Liver (tissue), 3 donors: ENCODE results near the gene VWA3B.

Source experiments
- EGR1 ChIP-seq, 2 donors: IDR thresholded peaks; 2 replicates each; pipeline ENCODE4 v1.6.1; 2016 to 2018; ENCODE audit warnings: antibody characterized with exemption in 2 of 2, low read depth in 2 of 2
- FOXA1 ChIP-seq: IDR thresholded peaks from 2 replicates; pipeline ENCODE4 v1.6.1; 2016; ENCODE audit warnings: antibody characterized with exemption
- GABPA ChIP-seq, 2 donors: IDR thresholded peaks in 1 of 2; conservative IDR thresholded peaks in 1 of 2; 2 replicates each; pipeline ENCODE4 v1.6.1; 2016; ENCODE audit warnings: antibody characterized with exemption in 2 of 2, mild to moderate bottlenecking in 1 of 2, moderate library complexity in 1 of 2
- JUND ChIP-seq, 2 donors: IDR thresholded peaks; 2 replicates each; pipeline ENCODE4 v1.6.1; 2016; ENCODE audit warnings: antibody characterized with exemption in 2 of 2
- MAX ChIP-seq: IDR thresholded peaks from 2 replicates; pipeline ENCODE4 v1.6.1; 2016; ENCODE audit warnings: antibody characterized with exemption
- RAD21 ChIP-seq, 2 donors: IDR thresholded peaks; 2 replicates each; pipeline ENCODE4 v1.6.1; 2016; ENCODE audit warnings: antibody characterized with exemption in 2 of 2, mild to moderate bottlenecking in 2 of 2
- RXRA ChIP-seq, 2 donors: IDR thresholded peaks; 2 replicates each; pipeline ENCODE4 v1.6.1; 2017 to 2018; ENCODE audit warnings: antibody characterized with exemption in 2 of 2, mild to moderate bottlenecking in 1 of 2
- SP1 ChIP-seq: IDR thresholded peaks from 2 replicates; pipeline ENCODE4 v1.6.1; 2018; ENCODE audit warnings: antibody characterized with exemption, mild to moderate bottlenecking
- TAF1 ChIP-seq: conservative IDR thresholded peaks from 2 replicates; pipeline ENCODE4 v1.6.1; 2016; ENCODE audit warnings: antibody characterized with exemption, mild to moderate bottlenecking
- YY1 ChIP-seq: IDR thresholded peaks from 2 replicates; pipeline ENCODE4 v1.6.1; 2016; ENCODE audit warnings: antibody characterized with exemption, mild to moderate bottlenecking
- ZBTB33 ChIP-seq: IDR thresholded peaks from 2 replicates; pipeline ENCODE4 v1.6.1; 2016; ENCODE audit warnings: antibody characterized with exemption
- TF ChIP-seq, protein P1 (sequence below): fragments of 150-350 bp; IDR thresholded peaks from 2 replicates; pipeline ENCODE4 v1.5.1; 2017; ENCODE audit warnings: improper control_type of control experiment, low read depth, low read length; ENCODE audit not compliant: missing input control
- donor health status: healthy.
- donor health status: healthy.

GRCh38 chr2:98165516-98166071 lies 78.6 kb downstream of the VWA3B start:
- TF ChIP-seq RXRA (IDR thresholded peaks at IDR 0.05): no peak
- TF ChIP-seq, protein P1, sequence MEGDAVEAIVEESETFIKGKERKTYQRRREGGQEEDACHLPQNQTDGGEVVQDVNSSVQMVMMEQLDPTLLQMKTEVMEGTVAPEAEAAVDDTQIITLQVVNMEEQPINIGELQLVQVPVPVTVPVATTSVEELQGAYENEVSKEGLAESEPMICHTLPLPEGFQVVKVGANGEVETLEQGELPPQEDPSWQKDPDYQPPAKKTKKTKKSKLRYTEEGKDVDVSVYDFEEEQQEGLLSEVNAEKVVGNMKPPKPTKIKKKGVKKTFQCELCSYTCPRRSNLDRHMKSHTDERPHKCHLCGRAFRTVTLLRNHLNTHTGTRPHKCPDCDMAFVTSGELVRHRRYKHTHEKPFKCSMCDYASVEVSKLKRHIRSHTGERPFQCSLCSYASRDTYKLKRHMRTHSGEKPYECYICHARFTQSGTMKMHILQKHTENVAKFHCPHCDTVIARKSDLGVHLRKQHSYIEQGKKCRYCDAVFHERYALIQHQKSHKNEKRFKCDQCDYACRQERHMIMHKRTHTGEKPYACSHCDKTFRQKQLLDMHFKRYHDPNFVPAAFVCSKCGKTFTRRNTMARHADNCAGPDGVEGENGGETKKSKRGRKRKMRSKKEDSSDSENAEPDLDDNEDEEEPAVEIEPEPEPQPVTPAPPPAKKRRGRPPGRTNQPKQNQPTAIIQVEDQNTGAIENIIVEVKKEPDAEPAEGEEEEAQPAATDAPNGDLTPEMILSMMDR: no peak
- no peak for TF ChIP-seq GABPA (IDR thresholded peaks at IDR 0.05 in 1 of 2, conservative IDR thresholded peaks at IDR 0.05 in 1 of 2)
- no peak for TF ChIP-seq YY1
- TF ChIP-seq MAX: no peak
- TF ChIP-seq RAD21 (IDR thresholded peaks at IDR 0.05): no peak
- TF ChIP-seq JUND (IDR thresholded peaks at IDR 0.05): no peak
- TF ChIP-seq EGR1 (IDR thresholded peaks at IDR 0.05; ENCODE audit: low read depth in 2 of 2): no peak
- no peak for TF ChIP-seq TAF1
- TF ChIP-seq ZBTB33: no peak
- no peak for TF ChIP-seq FOXA1
- TF ChIP-seq SP1: no peak
